ENCODE measurements around the gene DSG3. TPM values are rescaled to one million over a fixed set of nuclear protein-coding genes. Genes with fewer than 3 reads are reported as not detected.

Gene DSG3
- total and polyA plus RNA-seq, 2 of the 13 experiments (the other 11 are each of a cell fraction or from before 2014, with no cell fraction given), result not detected

DNA sequence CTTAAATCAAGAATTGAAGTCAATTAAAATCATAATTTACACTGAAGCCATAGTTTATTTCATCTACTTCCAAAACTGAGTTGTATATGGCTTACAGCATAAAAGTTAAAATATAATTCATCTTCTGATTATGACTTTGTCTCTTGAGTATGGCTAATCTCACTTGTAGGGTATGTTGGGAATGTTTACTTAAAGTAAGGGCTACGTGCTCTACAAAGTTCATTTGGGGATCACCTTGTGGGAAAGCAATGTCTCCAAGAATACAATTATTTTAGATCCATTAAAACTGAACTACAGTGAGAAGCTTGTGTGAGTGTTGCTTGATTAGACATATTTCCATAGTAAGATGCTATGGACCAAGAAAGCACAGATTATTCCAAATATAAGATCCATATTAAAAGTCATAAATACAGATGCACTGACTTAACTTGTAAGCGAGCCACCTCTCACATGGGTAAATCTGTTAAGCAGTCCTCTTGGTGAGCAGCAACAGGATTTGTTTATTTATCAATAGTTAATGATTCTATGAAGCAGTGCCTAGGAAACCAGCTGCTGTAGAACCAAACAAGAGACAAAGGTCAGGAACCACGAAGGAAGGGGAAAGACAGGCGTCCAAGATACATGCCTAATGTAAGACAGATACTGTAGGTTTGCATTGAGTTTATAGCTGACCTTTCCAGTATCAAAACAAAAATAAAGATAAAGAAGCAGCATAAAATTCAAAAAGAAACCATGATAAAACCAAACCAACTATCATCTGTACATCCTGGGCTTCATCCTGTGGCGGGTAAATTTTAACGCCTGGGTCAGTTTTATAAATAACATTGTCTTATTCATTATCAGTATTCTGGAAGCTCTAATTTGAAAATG lies 46.1 kb upstream of the DSG3 start (continued):
- TF ChIP-seq, protein P1, sequence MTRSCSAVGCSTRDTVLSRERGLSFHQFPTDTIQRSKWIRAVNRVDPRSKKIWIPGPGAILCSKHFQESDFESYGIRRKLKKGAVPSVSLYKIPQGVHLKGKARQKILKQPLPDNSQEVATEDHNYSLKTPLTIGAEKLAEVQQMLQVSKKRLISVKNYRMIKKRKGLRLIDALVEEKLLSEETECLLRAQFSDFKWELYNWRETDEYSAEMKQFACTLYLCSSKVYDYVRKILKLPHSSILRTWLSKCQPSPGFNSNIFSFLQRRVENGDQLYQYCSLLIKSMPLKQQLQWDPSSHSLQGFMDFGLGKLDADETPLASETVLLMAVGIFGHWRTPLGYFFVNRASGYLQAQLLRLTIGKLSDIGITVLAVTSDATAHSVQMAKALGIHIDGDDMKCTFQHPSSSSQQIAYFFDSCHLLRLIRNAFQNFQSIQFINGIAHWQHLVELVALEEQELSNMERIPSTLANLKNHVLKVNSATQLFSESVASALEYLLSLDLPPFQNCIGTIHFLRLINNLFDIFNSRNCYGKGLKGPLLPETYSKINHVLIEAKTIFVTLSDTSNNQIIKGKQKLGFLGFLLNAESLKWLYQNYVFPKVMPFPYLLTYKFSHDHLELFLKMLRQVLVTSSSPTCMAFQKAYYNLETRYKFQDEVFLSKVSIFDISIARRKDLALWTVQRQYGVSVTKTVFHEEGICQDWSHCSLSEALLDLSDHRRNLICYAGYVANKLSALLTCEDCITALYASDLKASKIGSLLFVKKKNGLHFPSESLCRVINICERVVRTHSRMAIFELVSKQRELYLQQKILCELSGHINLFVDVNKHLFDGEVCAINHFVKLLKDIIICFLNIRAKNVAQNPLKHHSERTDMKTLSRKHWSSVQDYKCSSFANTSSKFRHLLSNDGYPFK (CRISPR knock-in tag; IDR thresholded peaks at IDR 0.05; ENCODE audit: borderline replicate concordance), result no peak
- no peak for TF ChIP-seq DNMT3B (CRISPR knock-in tag; conservative IDR thresholded peaks at IDR 0.05)
- no peak for TF ChIP-seq ZNF772 (CRISPR knock-in tag; IDR thresholded peaks at IDR 0.05)
- TF ChIP-seq, protein P2, sequence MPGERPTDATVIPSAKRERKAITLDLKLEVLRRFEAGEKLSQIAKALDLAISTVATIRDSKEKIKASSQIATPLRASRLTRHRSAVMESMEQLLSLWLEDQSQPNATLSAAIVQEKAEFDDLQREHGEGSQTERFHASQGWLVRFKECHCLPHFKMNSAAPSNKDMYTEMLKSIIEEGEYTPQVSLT (CRISPR knock-in tag; IDR thresholded peaks at IDR 0.05; ENCODE audit: borderline replicate concordance, low read depth), result no peak
- no peak for TF ChIP-seq ZNF577 (CRISPR knock-in tag; IDR thresholded peaks at IDR 0.05; ENCODE audit: borderline replicate concordance, low read depth)
- 0 out of 2 replicates have a peak, but pooled peaks have one; percentile 28 for TF ChIP-seq CREM (IDR thresholded peaks at IDR 0.05)
- TF ChIP-seq CREM (CRISPR knock-in tag; IDR thresholded peaks at IDR 0.05), result no peak
- no peak for TF ChIP-seq ZNF17 (CRISPR knock-in tag; IDR thresholded peaks at IDR 0.05)
- no peak for TF ChIP-seq SP1 (IDR thresholded peaks at IDR 0.05)
- no peak for TF ChIP-seq SP1 (CRISPR knock-in tag; IDR thresholded peaks at IDR 0.05)
- TF ChIP-seq, protein P3, sequence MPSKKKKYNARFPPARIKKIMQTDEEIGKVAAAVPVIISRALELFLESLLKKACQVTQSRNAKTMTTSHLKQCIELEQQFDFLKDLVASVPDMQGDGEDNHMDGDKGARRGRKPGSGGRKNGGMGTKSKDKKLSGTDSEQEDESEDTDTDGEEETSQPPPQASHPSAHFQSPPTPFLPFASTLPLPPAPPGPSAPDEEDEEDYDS (CRISPR knock-in tag; IDR thresholded peaks at IDR 0.05), result no peak
- TF ChIP-seq KDM4B (CRISPR knock-in tag; IDR thresholded peaks at IDR 0.05), result no peak
- TF ChIP-seq, protein P4, sequence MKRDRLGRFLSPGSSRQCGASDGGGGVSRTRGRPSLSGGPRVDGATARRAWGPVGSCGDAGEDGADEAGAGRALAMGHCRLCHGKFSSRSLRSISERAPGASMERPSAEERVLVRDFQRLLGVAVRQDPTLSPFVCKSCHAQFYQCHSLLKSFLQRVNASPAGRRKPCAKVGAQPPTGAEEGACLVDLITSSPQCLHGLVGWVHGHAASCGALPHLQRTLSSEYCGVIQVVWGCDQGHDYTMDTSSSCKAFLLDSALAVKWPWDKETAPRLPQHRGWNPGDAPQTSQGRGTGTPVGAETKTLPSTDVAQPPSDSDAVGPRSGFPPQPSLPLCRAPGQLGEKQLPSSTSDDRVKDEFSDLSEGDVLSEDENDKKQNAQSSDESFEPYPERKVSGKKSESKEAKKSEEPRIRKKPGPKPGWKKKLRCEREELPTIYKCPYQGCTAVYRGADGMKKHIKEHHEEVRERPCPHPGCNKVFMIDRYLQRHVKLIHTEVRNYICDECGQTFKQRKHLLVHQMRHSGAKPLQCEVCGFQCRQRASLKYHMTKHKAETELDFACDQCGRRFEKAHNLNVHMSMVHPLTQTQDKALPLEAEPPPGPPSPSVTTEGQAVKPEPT (CRISPR knock-in tag; IDR thresholded peaks at IDR 0.05; ENCODE audit: low read depth), result no peak
- TF ChIP-seq EEA1 (CRISPR knock-in tag; IDR thresholded peaks at IDR 0.05; ENCODE audit: borderline replicate concordance), result no peak
- TF ChIP-seq, protein P5, sequence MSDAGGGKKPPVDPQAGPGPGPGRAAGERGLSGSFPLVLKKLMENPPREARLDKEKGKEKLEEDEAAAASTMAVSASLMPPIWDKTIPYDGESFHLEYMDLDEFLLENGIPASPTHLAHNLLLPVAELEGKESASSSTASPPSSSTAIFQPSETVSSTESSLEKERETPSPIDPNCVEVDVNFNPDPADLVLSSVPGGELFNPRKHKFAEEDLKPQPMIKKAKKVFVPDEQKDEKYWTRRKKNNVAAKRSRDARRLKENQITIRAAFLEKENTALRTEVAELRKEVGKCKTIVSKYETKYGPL (CRISPR knock-in tag; IDR thresholded peaks at IDR 0.05), result no peak
- no peak for TF ChIP-seq ATRX (CRISPR knock-in tag; IDR thresholded peaks at IDR 0.05; ENCODE audit: borderline replicate concordance)
- TF ChIP-seq ZMAT3 (CRISPR knock-in tag; conservative IDR thresholded peaks at IDR 0.05), result no peak
- no peak for TF ChIP-seq ERF (CRISPR knock-in tag; IDR thresholded peaks at IDR 0.05)
- TF ChIP-seq CBX5 (CRISPR knock-in tag; IDR thresholded peaks at IDR 0.05; ENCODE audit: borderline replicate concordance), result no peak
- no peak for TF ChIP-seq TAF1 (CRISPR knock-in tag; IDR thresholded peaks at IDR 0.05)
- TF ChIP-seq ZNF672 (CRISPR knock-in tag; IDR thresholded peaks at IDR 0.05), result no peak
- TF ChIP-seq, protein P6, sequence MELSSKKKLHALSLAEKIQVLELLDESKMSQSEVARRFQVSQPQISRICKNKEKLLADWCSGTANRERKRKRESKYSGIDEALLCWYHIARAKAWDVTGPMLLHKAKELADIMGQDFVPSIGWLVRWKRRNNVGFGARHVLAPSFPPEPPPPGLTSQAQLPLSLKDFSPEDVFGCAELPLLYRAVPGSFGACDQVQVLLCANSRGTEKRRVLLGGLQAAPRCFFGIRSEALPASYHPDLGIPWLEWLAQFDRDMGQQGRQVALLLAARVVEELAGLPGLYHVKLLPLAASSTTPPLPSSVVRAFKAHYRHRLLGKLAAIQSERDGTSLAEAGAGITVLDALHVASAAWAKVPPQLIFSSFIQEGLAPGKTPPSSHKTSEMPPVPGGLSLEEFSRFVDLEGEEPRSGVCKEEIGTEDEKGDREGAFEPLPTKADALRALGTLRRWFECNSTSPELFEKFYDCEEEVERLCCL (CRISPR knock-in tag; IDR thresholded peaks at IDR 0.05; ENCODE audit: borderline replicate concordance), result no peak
